ENCODE results near the gene KIF5A. TPM values are rescaled to one million over a fixed set of nuclear protein-coding genes. Genes with fewer than 3 reads are reported as not detected.
A peak's percentile ranks its signal among the peaks of the same experiment; 100 is the strongest.

The KIF5A gene
- total RNA-seq (0.56 and 0.67 TPM in 2 replicates), polyA plus RNA-seq (0.09 and 0.14 TPM in 2 replicates), polyA minus RNA-seq (0.07 and 0.17 TPM in 2 replicates)
- total RNA-seq (2013) = 0.07 TPM

DNA sequence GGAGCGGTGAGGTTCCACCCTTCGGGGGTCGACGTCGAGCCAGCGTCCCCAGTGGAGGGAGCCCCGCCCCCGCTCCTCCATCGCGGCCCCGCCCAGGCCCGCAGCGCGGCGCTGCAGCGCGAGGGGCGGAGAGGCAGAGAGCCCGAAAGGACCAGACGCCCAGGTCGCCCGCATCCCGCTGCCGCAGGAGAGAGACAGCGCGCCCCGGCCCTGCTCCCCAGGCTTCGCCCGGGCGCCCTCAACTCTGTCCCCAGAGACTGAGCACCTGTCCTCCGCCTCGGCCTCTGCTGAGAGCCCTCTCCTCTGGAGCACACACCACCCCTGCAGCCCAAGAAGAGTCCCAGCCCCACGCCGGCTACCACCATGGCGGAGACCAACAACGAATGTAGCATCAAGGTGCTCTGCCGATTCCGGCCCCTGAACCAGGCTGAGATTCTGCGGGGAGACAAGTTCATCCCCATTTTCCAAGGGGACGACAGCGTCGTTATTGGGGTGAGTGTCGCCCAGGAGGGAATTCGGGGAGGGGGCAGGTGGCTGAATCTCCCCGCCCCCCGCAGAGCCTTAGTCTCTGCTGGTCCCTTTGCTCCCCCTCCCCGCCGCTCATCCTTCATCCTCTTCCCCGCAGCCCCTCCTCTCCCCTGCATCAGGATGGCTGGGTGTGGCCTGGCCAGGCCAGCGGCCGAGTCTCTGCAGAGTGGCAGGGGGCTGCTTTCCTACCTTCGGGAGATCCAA lies at the start of gene KIF5A:
Gene KIF5A, plus strand, starts transcription at position 136 of the 732 bp plus-strand sequence. Its CDS starts 228 bp downstream, at position 364.
- Mint-ChIP-seq H3K27ac (peak within 1 kb of the TSS; percentile 2), H3K4me1 (peaks cover 40% of the 10 kb centered on the region), H3K27me3 (peaks cover 32% of the 10 kb centered on the region), H3K9me3 (ENCODE audit: insufficient read depth) (no peaks in the 10 kb centered on the region), H3K4me3 (peak within 1 kb of the TSS; percentile 76)
- TF ChIP-seq EZH2 (IDR thresholded peaks at IDR 0.05; ENCODE audit: borderline replicate concordance, insufficient read depth, low read depth, low read length, poor library complexity, severe bottlenecking) = no peak
- TF ChIP-seq, protein P1, sequence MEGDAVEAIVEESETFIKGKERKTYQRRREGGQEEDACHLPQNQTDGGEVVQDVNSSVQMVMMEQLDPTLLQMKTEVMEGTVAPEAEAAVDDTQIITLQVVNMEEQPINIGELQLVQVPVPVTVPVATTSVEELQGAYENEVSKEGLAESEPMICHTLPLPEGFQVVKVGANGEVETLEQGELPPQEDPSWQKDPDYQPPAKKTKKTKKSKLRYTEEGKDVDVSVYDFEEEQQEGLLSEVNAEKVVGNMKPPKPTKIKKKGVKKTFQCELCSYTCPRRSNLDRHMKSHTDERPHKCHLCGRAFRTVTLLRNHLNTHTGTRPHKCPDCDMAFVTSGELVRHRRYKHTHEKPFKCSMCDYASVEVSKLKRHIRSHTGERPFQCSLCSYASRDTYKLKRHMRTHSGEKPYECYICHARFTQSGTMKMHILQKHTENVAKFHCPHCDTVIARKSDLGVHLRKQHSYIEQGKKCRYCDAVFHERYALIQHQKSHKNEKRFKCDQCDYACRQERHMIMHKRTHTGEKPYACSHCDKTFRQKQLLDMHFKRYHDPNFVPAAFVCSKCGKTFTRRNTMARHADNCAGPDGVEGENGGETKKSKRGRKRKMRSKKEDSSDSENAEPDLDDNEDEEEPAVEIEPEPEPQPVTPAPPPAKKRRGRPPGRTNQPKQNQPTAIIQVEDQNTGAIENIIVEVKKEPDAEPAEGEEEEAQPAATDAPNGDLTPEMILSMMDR (IDR thresholded peaks at IDR 0.05) = no peak
- H3K9ac ChIP-seq (ENCODE audit: low read length) = peak within 1 kb of the TSS; percentile 60
- peaks cover 19% of the 10 kb centered on the region for H3K79me2 ChIP-seq (ENCODE audit: control insufficient read depth, insufficient read depth, low read length)
- H4K20me1 ChIP-seq (ENCODE audit: control insufficient read depth, insufficient read depth, low read length, poor library complexity, severe bottlenecking) = no peaks in the 10 kb centered on the region
- H3K36me3 ChIP-seq (replicated peaks in 1 of 2; ENCODE audit: control extremely low read depth in 1 of 2, control insufficient read depth in 1 of 2, extremely low read depth in 1 of 2, insufficient read depth in 2 of 2, low read length in 1 of 2) = no peaks in the 10 kb centered on the region
- CTCF ChIA-PET = no interaction called here
- peaks cover 0 to 4% (median 0%) of the 10 kb centered on the region in 3 donors for H3K9me3 ChIP-seq (ENCODE audit: control extremely low read depth in 1 of 3, control insufficient read depth in 2 of 3, insufficient read depth in 1 of 3, low read length in 2 of 3)
- H3K27me3 ChIP-seq (replicated peaks in 1 of 4; ENCODE audit: control extremely low read depth in 1 of 4, control insufficient read depth in 3 of 4, insufficient read depth in 4 of 4, low read length in 3 of 4) = peaks cover 0 to 32% (median 10%) of the 10 kb centered on the region in 4 experiments
- intact Hi-C loops (cut with micrococcal nuclease) = no loop called here
- no peak within 1 kb of the TSS for H3K27ac ChIP-seq (ENCODE audit: low read length in 2 of 2)
- peak within 1 kb of the TSS; percentile 84 for H2AFZ ChIP-seq (ENCODE audit: insufficient read depth, low read depth, low read length, poor library complexity, severe bottlenecking)
- POLR2A ChIA-PET = no interaction called here
- peaks cover 18 to 27% of the 10 kb centered on the region in 2 donors for H3K4me1 ChIP-seq (ENCODE audit: control insufficient read depth in 2 of 2, insufficient read depth in 2 of 2, low read length in 2 of 2)
- 6% methylated on average over 45 of the region's 52 CpGs for WGBS (ENCODE audit: insufficient coverage)
- DNase-seq (peak; percentile 61), ATAC-seq (ENCODE audit: low read depth) (peak; percentile 34)
- peak within 1 kb of the TSS in 4 of 5 experiments; percentile 33 to 66 (median 50) for H3K4me3 ChIP-seq (ENCODE audit: control extremely low read depth in 1 of 5, extremely low read depth in 1 of 5, insufficient read depth in 1 of 5, low read depth in 2 of 5, low read length in 4 of 5)
- H3K4me2 ChIP-seq (replicated peaks; ENCODE audit: low read depth, low read length, poor library complexity, severe bottlenecking) = peak within 1 kb of the TSS; percentile 89

DNA sequence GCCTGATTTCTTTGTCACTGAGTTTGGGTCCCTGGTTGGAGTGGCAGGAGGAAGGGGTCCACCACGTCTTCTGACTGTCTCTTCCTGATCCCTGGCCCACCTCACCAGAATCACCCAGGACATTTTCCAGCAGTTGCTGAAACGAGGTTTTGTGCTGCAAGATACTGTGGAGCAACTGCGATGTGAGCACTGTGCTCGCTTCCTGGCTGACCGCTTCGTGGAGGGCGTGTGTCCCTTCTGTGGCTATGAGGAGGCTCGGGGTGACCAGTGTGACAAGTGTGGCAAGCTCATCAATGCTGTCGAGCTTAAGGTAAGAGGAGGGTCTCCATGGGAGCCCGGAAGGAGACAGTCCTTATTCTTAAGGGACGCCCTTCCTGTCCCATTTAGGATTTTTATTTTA lies 49.6 kb upstream of the KIF5A start:
- no peak overlapping the region for H2AFZ ChIP-seq (ENCODE audit: insufficient read depth, low read depth, low read length, poor library complexity, severe bottlenecking)
- H3K4me3 ChIP-seq (ENCODE audit: control extremely low read depth in 1 of 5, extremely low read depth in 1 of 5, insufficient read depth in 1 of 5, low read depth in 2 of 5, low read length in 4 of 5) = no peak overlapping the region
- intact Hi-C loops (cut with micrococcal nuclease) = no loop called here
- H3K27ac ChIP-seq (ENCODE audit: low read length in 2 of 2) = no peak overlapping the region
- DNase-seq = no peak
- Mint-ChIP-seq H3K4me1 (peaks cover 4% of the 10 kb centered on the region), H3K4me3 (no peak overlapping the region), H3K27ac (no peak overlapping the region), H3K9me3 (ENCODE audit: insufficient read depth) (no peaks in the 10 kb centered on the region), H3K27me3 (no peaks in the 10 kb centered on the region)
- no peaks in the 10 kb centered on the region for H3K9me3 ChIP-seq (ENCODE audit: control extremely low read depth in 1 of 3, control insufficient read depth in 2 of 3, insufficient read depth in 1 of 3, low read length in 2 of 3)
- peaks cover 7 to 71% of the 10 kb centered on the region in 2 experiments for H3K36me3 ChIP-seq (replicated peaks in 1 of 2; ENCODE audit: control extremely low read depth in 1 of 2, control insufficient read depth in 1 of 2, extremely low read depth in 1 of 2, insufficient read depth in 2 of 2, low read length in 1 of 2)
- no peak overlapping the region for H3K4me2 ChIP-seq (replicated peaks; ENCODE audit: low read depth, low read length, poor library complexity, severe bottlenecking)
- no peak for ATAC-seq (ENCODE audit: low read depth)
- 98% methylated on average over 10 of the region's 11 CpGs for WGBS (ENCODE audit: insufficient coverage)
- no peaks in the 10 kb centered on the region for H4K20me1 ChIP-seq (ENCODE audit: control insufficient read depth, insufficient read depth, low read length, poor library complexity, severe bottlenecking)
- no peak overlapping the region for H3K9ac ChIP-seq (ENCODE audit: low read length)
- H3K27me3 ChIP-seq (replicated peaks in 1 of 4; ENCODE audit: control extremely low read depth in 1 of 4, control insufficient read depth in 3 of 4, insufficient read depth in 4 of 4, low read length in 3 of 4) = no peaks in the 10 kb centered on the region
- POLR2A ChIA-PET = interaction anchor here (0.8 kb wide), 1 partner anchor 16 kb away, joined by 3 read pairs; no protein-coding TSS in a partner anchor
- CTCF ChIA-PET = no interaction called here
- TF ChIP-seq EZH2 (IDR thresholded peaks at IDR 0.05; ENCODE audit: borderline replicate concordance, insufficient read depth, low read depth, low read length, poor library complexity, severe bottlenecking) = no peak
- TF ChIP-seq, protein P1 (IDR thresholded peaks at IDR 0.05) = no peak
- H3K79me2 ChIP-seq (ENCODE audit: control insufficient read depth, insufficient read depth, low read length) = peaks cover 32% of the 10 kb centered on the region
- H3K4me1 ChIP-seq (ENCODE audit: control insufficient read depth in 2 of 2, insufficient read depth in 2 of 2, low read length in 2 of 2) = no peaks in the 10 kb centered on the region
